HCT116 (cell line): ENCODE results near the gene RAC2. TPM values are rescaled to one million over a fixed set of nuclear protein-coding genes. Genes with fewer than 3 reads are reported as not detected.

Experiments
- ATAC-seq: fragments of 200-7000 bp; cut with Tn5 transposase; 2 replicates; pipeline ENCODE4 v1.9.1; 2020; ENCODE audit warnings: mild to moderate bottlenecking, moderate library complexity
- BruUV-seq: library from RNA; stranded (reverse); fragments of 400-500 nt; replicated peaks from 2 replicates; lab custom pipeline; 2021; lab: Mats Ljungman, UMichigan
- CTCF ChIA-PET: fragments of 300-600 bp; sonication (Branson Sonifier 250); formaldehyde crosslinking; loops from one replicate; lab custom pipeline; 2021; ENCODE audit warnings: antibody characterized with exemption; lab: Charles Lee
- POLR2A ChIA-PET: fragments of 300-600, 350-600 bp; sonication (Branson Sonifier 250); formaldehyde crosslinking; loops from one replicate; lab custom pipeline; 2021; ENCODE audit warnings: antibody characterized with exemption; lab: Charles Lee
- RAD21 ChIA-PET, 2 experiments: fragments of 300-600 bp; sonication (Branson Sonifier 250); formaldehyde crosslinking; loops; one replicate each; lab custom pipeline; 2023; ENCODE audit warnings: low total read pairs in 2 of 2; ENCODE audit not compliant: uncharacterized antibody in 2 of 2, unreplicated experiment in 2 of 2, low non-redundant PET in 1 of 2; lab: Charles Lee
- DNase-seq: peaks from one replicate; pipeline ENCODE4 v3.0.0-alpha.2; 2010; ENCODE audit warnings: low read depth, low spot score
- H2AFZ ChIP-seq: fragments of 200-600 bp; shearing (Covaris generic), sonication (generic); 2 replicates; pipeline ENCODE4 v1.6.1; 2017; ENCODE audit warnings: low read depth, mixed run types, mixed read lengths, antibody characterized with exemption, low read length; ENCODE audit not compliant: poor library complexity, severe bottlenecking
- H3K27ac ChIP-seq: 2 replicates; pipeline ENCODE4 v1.5.1; 2012; ENCODE audit warnings: low read depth, low read length
- H3K27me3 ChIP-seq: fragments of 200-600 bp; sonication (generic); 2 replicates; pipeline ENCODE4 v1.6.1; 2016; ENCODE audit warnings: mixed run types, low read length, mixed read lengths; ENCODE audit not compliant: insufficient read depth
- H3K36me3 ChIP-seq, 2 experiments: fragments of 200-500 bp in 1 of 2; fragments of 200-600 bp in 1 of 2; sonication (Bioruptor generic) in 1 of 2; sonication (generic) in 1 of 2; 2 replicates each; pipeline versions ENCODE4 v1.5.1 to v1.6.1; 2014 to 2016; ENCODE audit warnings: low read length in 2 of 2, inconsistent platforms in 1 of 2, mixed read lengths in 1 of 2, mixed run types in 1 of 2; ENCODE audit not compliant: insufficient read depth in 2 of 2, control insufficient read depth in 1 of 2
- H3K4me1 ChIP-seq, 2 experiments: fragments of 200-600 bp in 1 of 2; sonication (generic) in 1 of 2; 2 replicates each; pipeline versions ENCODE4 v1.5.1 to v1.6.1; 2012 to 2017; ENCODE audit warnings: low read length in 2 of 2, inconsistent platforms in 1 of 2, mild to moderate bottlenecking in 1 of 2, mixed read lengths in 1 of 2, mixed run types in 1 of 2, moderate library complexity in 1 of 2; ENCODE audit not compliant: insufficient read depth in 2 of 2, control insufficient read depth in 1 of 2
- H3K4me2 ChIP-seq: fragments of 200-600 bp; sonication (generic); 2 replicates; pipeline ENCODE4 v1.6.1; 2017; ENCODE audit warnings: mixed run types, low read length, mixed read lengths
- H3K4me3 ChIP-seq, 2 experiments: fragments of 200-600 bp in 1 of 2; sonication (generic) in 1 of 2; replicated peaks in 1 of 2; 2 replicates each; pipeline ENCODE4 v1.5.1; 2011 to 2016; ENCODE audit warnings: low read length in 2 of 2, control low read depth in 1 of 2, low read depth in 1 of 2, mild to moderate bottlenecking in 1 of 2, mixed read lengths in 1 of 2, mixed run types in 1 of 2
- H3K79me2 ChIP-seq: fragments of 200-600 bp; sonication (generic); 2 replicates; pipeline ENCODE4 v1.6.1; 2017; ENCODE audit warnings: mild to moderate bottlenecking, mixed run types, low read length, moderate library complexity, mixed read lengths; ENCODE audit not compliant: insufficient read depth
- H3K9ac ChIP-seq: fragments of 200-600 bp; sonication (generic); 2 replicates; pipeline ENCODE4 v1.6.1; 2016; ENCODE audit warnings: low read length, mixed read lengths
- H3K9me2 ChIP-seq: fragments of 200-600 bp; sonication (generic), shearing (Covaris generic); 2 replicates; pipeline ENCODE4 v1.6.1; 2017; ENCODE audit warnings: mixed run types, mild to moderate bottlenecking, moderate library complexity; ENCODE audit not compliant: insufficient read depth
- H3K9me3 ChIP-seq, 2 experiments: fragments of 200-500 bp in 1 of 2; fragments of 200-600 bp in 1 of 2; sonication (Bioruptor generic) in 1 of 2; sonication (generic) in 1 of 2; 2 replicates each; pipeline ENCODE4 v1.6.1; 2014 to 2017; ENCODE audit warnings: low read length in 2 of 2, mixed read lengths in 2 of 2, inconsistent platforms in 1 of 2, low read depth in 1 of 2, mild to moderate bottlenecking in 1 of 2, mixed run types in 1 of 2, moderate library complexity in 1 of 2; ENCODE audit not compliant: control insufficient read depth in 1 of 2, insufficient read depth in 1 of 2
- H4K20me1 ChIP-seq: fragments of 200-600 bp; sonication (generic), shearing (Covaris generic); 2 replicates; pipeline ENCODE4 v1.6.1; 2017; ENCODE audit warnings: mixed run types, mild to moderate bottlenecking, moderate library complexity; ENCODE audit not compliant: insufficient read depth
- CEBPB ChIP-seq: IDR thresholded peaks from 2 replicates; pipeline ENCODE4 v1.6.1; 2012; ENCODE audit warnings: low read depth
- CTCF ChIP-seq, 3 experiments: fragments of 200-600 bp in 1 of 3; sonication (generic) in 1 of 3; IDR thresholded peaks in 2 of 3; conservative IDR thresholded peaks in 1 of 3; 2 replicates each; pipeline ENCODE4 v1.5.1; 2012 to 2017; ENCODE audit warnings: low read depth in 2 of 3, low read length in 2 of 3, antibody characterized with exemption in 1 of 3, borderline replicate concordance in 1 of 3, control low read depth in 1 of 3, mild to moderate bottlenecking in 1 of 3, mixed read lengths in 1 of 3, mixed run types in 1 of 3, moderate library complexity in 1 of 3; ENCODE audit not compliant: insufficient read depth in 1 of 3
- EZH2 ChIP-seq: fragments of 200-600 bp; sonication (generic); IDR thresholded peaks from 2 replicates; pipeline ENCODE4 v1.6.1; 2017; ENCODE audit warnings: antibody characterized with exemption, mixed run types
- MAX ChIP-seq: IDR thresholded peaks from 2 replicates; pipeline ENCODE4 v1.6.1; 2012
- POLR2A ChIP-seq: IDR thresholded peaks from 2 replicates; pipeline ENCODE4 v1.7.0; 2011; ENCODE audit warnings: borderline replicate concordance; ENCODE audit not compliant: insufficient read depth, insufficient read length; ENCODE audit errors: extremely low read depth
- POLR2AphosphoS5 ChIP-seq: IDR thresholded peaks from 2 replicates; pipeline ENCODE4 v1.6.1; 2011; ENCODE audit warnings: mild to moderate bottlenecking, low read depth, low read length, moderate library complexity
- REST ChIP-seq: IDR thresholded peaks from 2 replicates; pipeline ENCODE4 v1.6.1; 2012; ENCODE audit warnings: low read depth
- SP1 ChIP-seq: IDR thresholded peaks from 2 replicates; pipeline ENCODE4 v1.6.1; 2012; ENCODE audit warnings: low read depth
- SRF ChIP-seq: IDR thresholded peaks from 2 replicates; pipeline ENCODE4 v1.6.1; 2012; ENCODE audit warnings: low read depth
- intact Hi-C: fragments of 100-400 bp; cut with micrococcal nuclease; formaldehyde crosslinking; loops from 2 replicates; pipeline ENCODE4 v1.10.0; 2022
- total RNA-seq: library from RNA; stranded (reverse); gene quantifications from one replicate; pipeline ENCODE4 v1.2.1, GENCODE V29; 2021; ENCODE audit not compliant: unreplicated experiment

The RAC2 gene
- total RNA-seq, 1 experiment from 2014 or later: 62.0 TPM

GRCh38 chr22:37186997-37187522, 57.0 kb downstream of the RAC2 start:
- ATAC-seq: peak; percentile 49
- no peaks in the 10 kb centered on the region for H3K79me2 ChIP-seq
- intact Hi-C loops: no loop called here
- no peaks in the 10 kb centered on the region for H3K36me3 ChIP-seq
- no peaks in the 10 kb centered on the region for H3K9me2 ChIP-seq
- ChIA-PET POLR2A (interaction anchor here (0.6 to 2.7 kb wide), 7 partner anchors 9 to 62 kb away, joined by 3 to 29 read pairs (median 4); no protein-coding TSS in a partner anchor), CTCF (interaction anchor here (0.7 to 1.6 kb wide), 6 partner anchors 10 to 73 kb away, joined by 3 to 9 read pairs (median 4); no protein-coding TSS in a partner anchor), RAD21 (interaction anchor here (1.0 to 1.7 kb wide), 3 partner anchors 10 to 12 kb away, joined by 3 to 7 read pairs (median 5); no protein-coding TSS in a partner anchor)
- no peaks in the 10 kb centered on the region for H3K9me3 ChIP-seq
- peak overlapping the region; percentile 100 for H3K27ac ChIP-seq
- H3K9ac ChIP-seq: peak overlapping the region; percentile 84
- no peak for DNase-seq
- BruUV-seq: TSS peak; percentile 82
- peak overlapping the region; percentile 58 to 67 for H3K4me3 ChIP-seq
- H3K27me3 ChIP-seq: no peaks in the 10 kb centered on the region
- H3K4me1 ChIP-seq: peaks cover 51 to 63% of the 10 kb centered on the region in 2 experiments
- H2AFZ ChIP-seq: no peak overlapping the region
- no peaks in the 10 kb centered on the region for H4K20me1 ChIP-seq
- peak; percentile 74 for TF ChIP-seq POLR2AphosphoS5
- no peak for TF ChIP-seq POLR2A
- TF ChIP-seq CEBPB: no peak
- no peak for TF ChIP-seq SRF
- peak; percentile 21; the same call in 1 of the 2 replicates for TF ChIP-seq MAX
- H3K4me2 ChIP-seq: peak overlapping the region; percentile 96

GRCh38 chr22:37186228-37186996, 57.7 kb downstream of the RAC2 start:
- no peaks in the 10 kb centered on the region for H3K36me3 ChIP-seq
- DNase-seq (peak; percentile 97), ATAC-seq (peak; percentile 68)
- RAD21 ChIA-PET: interaction anchor here (1.0 to 1.7 kb wide), 3 partner anchors 11 to 13 kb away, joined by 3 to 7 read pairs (median 5); no protein-coding TSS in a partner anchor
- no peaks in the 10 kb centered on the region for H3K79me2 ChIP-seq
- no TSS peak for BruUV-seq
- H3K27ac ChIP-seq: peak overlapping the region; percentile 100
- H3K4me2 ChIP-seq: peak overlapping the region; percentile 96
- H4K20me1 ChIP-seq: no peaks in the 10 kb centered on the region
- H3K9me2 ChIP-seq: no peaks in the 10 kb centered on the region
- peak overlapping the region; percentile 84 for H3K9ac ChIP-seq
- intact Hi-C loops: no loop called here
- H3K4me1 ChIP-seq: peaks cover 51 to 58% of the 10 kb centered on the region in 2 experiments
- peak overlapping the region; percentile 66 for H2AFZ ChIP-seq
- no peaks in the 10 kb centered on the region for H3K27me3 ChIP-seq
- H3K9me3 ChIP-seq: no peaks in the 10 kb centered on the region
- POLR2A ChIA-PET: interaction anchor here (0.8 to 2.7 kb wide), 6 partner anchors 8 to 56 kb away, joined by 3 to 29 read pairs (median 5); no protein-coding TSS in a partner anchor
- no peak for TF ChIP-seq SRF
- TF ChIP-seq CTCF (IDR thresholded peaks at IDR 0.05 in 2 of 3, conservative IDR thresholded peaks at IDR 0.05 in 1 of 3; ENCODE audit: borderline replicate concordance in 1 of 3, insufficient read depth in 1 of 3, low read depth in 2 of 3, low read length in 2 of 3): no peak
- peak; percentile 42; the same call in 1 of the 2 replicates for TF ChIP-seq MAX
- TF ChIP-seq REST: no peak
- TF ChIP-seq SP1: peak; percentile 98
- no peak for TF ChIP-seq EZH2
- TF ChIP-seq POLR2AphosphoS5: peak; percentile 54; the same call in 1 of the 2 replicates
- CTCF ChIA-PET: interaction anchor here (0.7 to 1.6 kb wide), 5 partner anchors 11 to 73 kb away, joined by 3 to 9 read pairs (median 4); no protein-coding TSS in a partner anchor
- H3K4me3 ChIP-seq: peak overlapping the region; percentile 58 to 67
